ENCODE data around the gene SRCIN1.

SRCIN1 gene

GRCh38 chr17:38547444-38547843, 58.3 kb downstream of the SRCIN1 start:
- no peak overlapping the region for H3K9ac ChIP-seq
- no peak for TF ChIP-seq CTCF (IDR thresholded peaks at IDR 0.05)
- no peaks in the 10 kb centered on the region for H3K36me3 ChIP-seq (ENCODE audit: control insufficient read depth, insufficient read depth, low read length)
- H3K79me2 ChIP-seq: no peaks in the 10 kb centered on the region
- H3K9me3 ChIP-seq (ENCODE audit: control insufficient read depth, low read length): no peaks in the 10 kb centered on the region
- no peak overlapping the region for H3K4me2 ChIP-seq (ENCODE audit: low read length)
- no peak overlapping the region for H2AFZ ChIP-seq
- no peaks in the 10 kb centered on the region for H3K27me3 ChIP-seq (ENCODE audit: control insufficient read depth, insufficient read depth, low read length)
- no peaks in the 10 kb centered on the region for H3K4me1 ChIP-seq
- no peak overlapping the region for H3K4me3 ChIP-seq (ENCODE audit: low read depth, low read length)
- H3K27ac ChIP-seq: no peak overlapping the region

GRCh38 chr17:38546396-38546795, 59.4 kb downstream of the SRCIN1 start:
- Histone ChIP-seq H3K4me1 (no peaks in the 10 kb centered on the region), H3K4me2 (ENCODE audit: low read length) (no peak overlapping the region), H3K36me3 (ENCODE audit: control insufficient read depth, insufficient read depth, low read length) (no peaks in the 10 kb centered on the region), H3K9ac (no peak overlapping the region), H2AFZ (no peak overlapping the region), H3K79me2 (no peaks in the 10 kb centered on the region), H3K4me3 (ENCODE audit: low read depth, low read length) (no peak overlapping the region), H3K27ac (no peak overlapping the region), H3K9me3 (ENCODE audit: control insufficient read depth, low read length) (no peaks in the 10 kb centered on the region), H3K27me3 (ENCODE audit: control insufficient read depth, insufficient read depth, low read length) (no peaks in the 10 kb centered on the region)
- no peak for TF ChIP-seq CTCF (IDR thresholded peaks at IDR 0.05)

GRCh38 chr17:38545531-38546225, 60.1 kb downstream of the SRCIN1 start:
- no peak overlapping the region for H3K4me2 ChIP-seq (ENCODE audit: low read length)
- TF ChIP-seq CTCF (IDR thresholded peaks at IDR 0.05): no peak
- no peak overlapping the region for H3K27ac ChIP-seq
- H3K4me3 ChIP-seq (ENCODE audit: low read depth, low read length): no peak overlapping the region
- no peaks in the 10 kb centered on the region for H3K36me3 ChIP-seq (ENCODE audit: control insufficient read depth, insufficient read depth, low read length)
- no peaks in the 10 kb centered on the region for H3K4me1 ChIP-seq
- H3K9me3 ChIP-seq (ENCODE audit: control insufficient read depth, low read length): no peaks in the 10 kb centered on the region
- H3K9ac ChIP-seq: no peak overlapping the region
- H3K27me3 ChIP-seq (ENCODE audit: control insufficient read depth, insufficient read depth, low read length): no peaks in the 10 kb centered on the region
- H2AFZ ChIP-seq: no peak overlapping the region
- H3K79me2 ChIP-seq: no peaks in the 10 kb centered on the region

GRCh38 chr17:38544839-38545209, 60.9 kb downstream of the SRCIN1 start:
- H3K79me2 ChIP-seq: no peaks in the 10 kb centered on the region
- no peak overlapping the region for H2AFZ ChIP-seq
- H3K27ac ChIP-seq: no peak overlapping the region
- H3K4me1 ChIP-seq: no peaks in the 10 kb centered on the region
- H3K9me3 ChIP-seq (ENCODE audit: control insufficient read depth, low read length): no peaks in the 10 kb centered on the region
- no peak overlapping the region for H3K9ac ChIP-seq
- no peak overlapping the region for H3K4me2 ChIP-seq (ENCODE audit: low read length)
- H3K27me3 ChIP-seq (ENCODE audit: control insufficient read depth, insufficient read depth, low read length): no peaks in the 10 kb centered on the region
- H3K4me3 ChIP-seq (ENCODE audit: low read depth, low read length): no peak overlapping the region
- no peak for TF ChIP-seq CTCF (IDR thresholded peaks at IDR 0.05)
- H3K36me3 ChIP-seq (ENCODE audit: control insufficient read depth, insufficient read depth, low read length): no peaks in the 10 kb centered on the region

GRCh38 chr17:38544175-38544838, 61.4 kb downstream of the SRCIN1 start:
- H3K36me3 ChIP-seq (ENCODE audit: control insufficient read depth, insufficient read depth, low read length): no peaks in the 10 kb centered on the region
- H3K27me3 ChIP-seq (ENCODE audit: control insufficient read depth, insufficient read depth, low read length): no peaks in the 10 kb centered on the region
- no peak overlapping the region for H3K27ac ChIP-seq

More at GRCh38 chr17:38544175-38544838, 61.4 kb downstream of the SRCIN1 start:
- Histone ChIP-seq H3K79me2 (no peaks in the 10 kb centered on the region), H3K9me3 (ENCODE audit: control insufficient read depth, low read length) (no peaks in the 10 kb centered on the region), H3K9ac (no peak overlapping the region), H2AFZ (no peak overlapping the region), H3K4me2 (ENCODE audit: low read length) (no peak overlapping the region), H3K4me1 (no peaks in the 10 kb centered on the region), H3K4me3 (ENCODE audit: low read depth, low read length) (no peak overlapping the region)
- TF ChIP-seq CTCF (IDR thresholded peaks at IDR 0.05): no peak
